HCT116 (cell line): ENCODE measurements around the gene RAB36. TPM values are rescaled to one million over a fixed set of nuclear protein-coding genes. Genes with fewer than 3 reads are reported as not detected.

Source experiments
- ATAC-seq: fragments of 200-7000 bp; cut with Tn5 transposase; 2 replicates; pipeline ENCODE4 v1.9.1; 2020; ENCODE audit warnings: mild to moderate bottlenecking, moderate library complexity
- BruUV-seq: library from RNA; stranded (reverse); fragments of 400-500 nt; replicated peaks from 2 replicates; lab custom pipeline; 2021; lab: Mats Ljungman, UMichigan
- CTCF ChIA-PET: fragments of 300-600 bp; sonication (Branson Sonifier 250); formaldehyde crosslinking; loops from one replicate; lab custom pipeline; 2021; ENCODE audit warnings: antibody characterized with exemption; lab: Charles Lee
- POLR2A ChIA-PET: fragments of 300-600, 350-600 bp; sonication (Branson Sonifier 250); formaldehyde crosslinking; loops from one replicate; lab custom pipeline; 2021; ENCODE audit warnings: antibody characterized with exemption; lab: Charles Lee
- RAD21 ChIA-PET, 2 experiments: fragments of 300-600 bp; sonication (Branson Sonifier 250); formaldehyde crosslinking; loops; one replicate each; lab custom pipeline; 2023; ENCODE audit warnings: low total read pairs in 2 of 2; ENCODE audit not compliant: uncharacterized antibody in 2 of 2, unreplicated experiment in 2 of 2, low non-redundant PET in 1 of 2; lab: Charles Lee
- DNase-seq: peaks from one replicate; pipeline ENCODE4 v3.0.0-alpha.2; 2010; ENCODE audit warnings: low read depth, low spot score
- H2AFZ ChIP-seq: fragments of 200-600 bp; shearing (Covaris generic), sonication (generic); 2 replicates; pipeline ENCODE4 v1.6.1; 2017; ENCODE audit warnings: low read depth, mixed run types, mixed read lengths, antibody characterized with exemption, low read length; ENCODE audit not compliant: poor library complexity, severe bottlenecking
- H3K27ac ChIP-seq: 2 replicates; pipeline ENCODE4 v1.5.1; 2012; ENCODE audit warnings: low read depth, low read length
- H3K27me3 ChIP-seq: fragments of 200-600 bp; sonication (generic); 2 replicates; pipeline ENCODE4 v1.6.1; 2016; ENCODE audit warnings: mixed run types, low read length, mixed read lengths; ENCODE audit not compliant: insufficient read depth
- H3K36me3 ChIP-seq, 2 experiments: fragments of 200-500 bp in 1 of 2; fragments of 200-600 bp in 1 of 2; sonication (Bioruptor generic) in 1 of 2; sonication (generic) in 1 of 2; 2 replicates each; pipeline versions ENCODE4 v1.5.1 to v1.6.1; 2014 to 2016; ENCODE audit warnings: low read length in 2 of 2, inconsistent platforms in 1 of 2, mixed read lengths in 1 of 2, mixed run types in 1 of 2; ENCODE audit not compliant: insufficient read depth in 2 of 2, control insufficient read depth in 1 of 2
- H3K4me1 ChIP-seq, 2 experiments: fragments of 200-600 bp in 1 of 2; sonication (generic) in 1 of 2; 2 replicates each; pipeline versions ENCODE4 v1.5.1 to v1.6.1; 2012 to 2017; ENCODE audit warnings: low read length in 2 of 2, inconsistent platforms in 1 of 2, mild to moderate bottlenecking in 1 of 2, mixed read lengths in 1 of 2, mixed run types in 1 of 2, moderate library complexity in 1 of 2; ENCODE audit not compliant: insufficient read depth in 2 of 2, control insufficient read depth in 1 of 2
- H3K4me2 ChIP-seq: fragments of 200-600 bp; sonication (generic); 2 replicates; pipeline ENCODE4 v1.6.1; 2017; ENCODE audit warnings: mixed run types, low read length, mixed read lengths
- H3K4me3 ChIP-seq, 2 experiments: fragments of 200-600 bp in 1 of 2; sonication (generic) in 1 of 2; replicated peaks in 1 of 2; 2 replicates each; pipeline ENCODE4 v1.5.1; 2011 to 2016; ENCODE audit warnings: low read length in 2 of 2, control low read depth in 1 of 2, low read depth in 1 of 2, mild to moderate bottlenecking in 1 of 2, mixed read lengths in 1 of 2, mixed run types in 1 of 2
- H3K79me2 ChIP-seq: fragments of 200-600 bp; sonication (generic); 2 replicates; pipeline ENCODE4 v1.6.1; 2017; ENCODE audit warnings: mild to moderate bottlenecking, mixed run types, low read length, moderate library complexity, mixed read lengths; ENCODE audit not compliant: insufficient read depth
- H3K9ac ChIP-seq: fragments of 200-600 bp; sonication (generic); 2 replicates; pipeline ENCODE4 v1.6.1; 2016; ENCODE audit warnings: low read length, mixed read lengths
- H3K9me2 ChIP-seq: fragments of 200-600 bp; sonication (generic), shearing (Covaris generic); 2 replicates; pipeline ENCODE4 v1.6.1; 2017; ENCODE audit warnings: mixed run types, mild to moderate bottlenecking, moderate library complexity; ENCODE audit not compliant: insufficient read depth
- H3K9me3 ChIP-seq, 2 experiments: fragments of 200-500 bp in 1 of 2; fragments of 200-600 bp in 1 of 2; sonication (Bioruptor generic) in 1 of 2; sonication (generic) in 1 of 2; 2 replicates each; pipeline ENCODE4 v1.6.1; 2014 to 2017; ENCODE audit warnings: low read length in 2 of 2, mixed read lengths in 2 of 2, inconsistent platforms in 1 of 2, low read depth in 1 of 2, mild to moderate bottlenecking in 1 of 2, mixed run types in 1 of 2, moderate library complexity in 1 of 2; ENCODE audit not compliant: control insufficient read depth in 1 of 2, insufficient read depth in 1 of 2
- H4K20me1 ChIP-seq: fragments of 200-600 bp; sonication (generic), shearing (Covaris generic); 2 replicates; pipeline ENCODE4 v1.6.1; 2017; ENCODE audit warnings: mixed run types, mild to moderate bottlenecking, moderate library complexity; ENCODE audit not compliant: insufficient read depth
- CBX3 ChIP-seq: IDR thresholded peaks from 2 replicates; pipeline ENCODE4 v1.6.1; 2012; ENCODE audit warnings: low read depth
- EGR1 ChIP-seq: IDR thresholded peaks from 2 replicates; pipeline ENCODE4 v1.6.1; 2012; ENCODE audit warnings: low read depth
- ELF1 ChIP-seq: IDR thresholded peaks from 2 replicates; pipeline ENCODE4 v1.6.1; 2012; ENCODE audit warnings: low read depth, borderline replicate concordance
- EZH2 ChIP-seq: fragments of 200-600 bp; sonication (generic); IDR thresholded peaks from 2 replicates; pipeline ENCODE4 v1.6.1; 2017; ENCODE audit warnings: antibody characterized with exemption, mixed run types
- EZH2phosphoT487 ChIP-seq: fragments of 200-600 bp; IDR thresholded peaks from 2 replicates; pipeline ENCODE4 v1.6.1; 2018; ENCODE audit warnings: antibody characterized with exemption, borderline replicate concordance
- MAX ChIP-seq: IDR thresholded peaks from 2 replicates; pipeline ENCODE4 v1.6.1; 2012
- POLR2A ChIP-seq: IDR thresholded peaks from 2 replicates; pipeline ENCODE4 v1.7.0; 2011; ENCODE audit warnings: borderline replicate concordance; ENCODE audit not compliant: insufficient read depth, insufficient read length; ENCODE audit errors: extremely low read depth
- RAD21 ChIP-seq: IDR thresholded peaks from 2 replicates; pipeline ENCODE4 v1.6.1; 2012; ENCODE audit warnings: low read depth, mild to moderate bottlenecking
- REST ChIP-seq: IDR thresholded peaks from 2 replicates; pipeline ENCODE4 v1.6.1; 2012; ENCODE audit warnings: low read depth
- SP1 ChIP-seq: IDR thresholded peaks from 2 replicates; pipeline ENCODE4 v1.6.1; 2012; ENCODE audit warnings: low read depth
- ZFX ChIP-seq: fragments of 450-650 bp; IDR thresholded peaks from 2 replicates; pipeline ENCODE4 v1.6.1; 2017
- ZNF274 ChIP-seq: fragments of 200-500 bp; sonication (Bioruptor generic); IDR thresholded peaks from 2 replicates; pipeline ENCODE4 v1.6.1; 2014; ENCODE audit warnings: mild to moderate bottlenecking, low read depth, low read length, inconsistent platforms
- intact Hi-C: fragments of 100-400 bp; cut with micrococcal nuclease; formaldehyde crosslinking; loops from 2 replicates; pipeline ENCODE4 v1.10.0; 2022
- total RNA-seq: library from RNA; stranded (reverse); gene quantifications from one replicate; pipeline ENCODE4 v1.2.1, GENCODE V29; 2021; ENCODE audit not compliant: unreplicated experiment
- TF ChIP-seq, protein P1 (sequence below): IDR thresholded peaks from 2 replicates; pipeline ENCODE4 v1.6.1; 2012
- TF ChIP-seq, protein P2 (sequence below), 3 experiments: fragments of 200-600 bp in 1 of 3; sonication (generic) in 1 of 3; IDR thresholded peaks in 2 of 3; conservative IDR thresholded peaks in 1 of 3; 2 replicates each; pipeline ENCODE4 v1.5.1; 2012 to 2017; ENCODE audit warnings: low read depth in 2 of 3, low read length in 2 of 3, antibody characterized with exemption in 1 of 3, borderline replicate concordance in 1 of 3, control low read depth in 1 of 3, mild to moderate bottlenecking in 1 of 3, mixed read lengths in 1 of 3, mixed run types in 1 of 3, moderate library complexity in 1 of 3; ENCODE audit not compliant: insufficient read depth in 1 of 3

RAB36 gene
- total RNA-seq, 1 experiment from 2014 or later: 6.1 TPM

DNA sequence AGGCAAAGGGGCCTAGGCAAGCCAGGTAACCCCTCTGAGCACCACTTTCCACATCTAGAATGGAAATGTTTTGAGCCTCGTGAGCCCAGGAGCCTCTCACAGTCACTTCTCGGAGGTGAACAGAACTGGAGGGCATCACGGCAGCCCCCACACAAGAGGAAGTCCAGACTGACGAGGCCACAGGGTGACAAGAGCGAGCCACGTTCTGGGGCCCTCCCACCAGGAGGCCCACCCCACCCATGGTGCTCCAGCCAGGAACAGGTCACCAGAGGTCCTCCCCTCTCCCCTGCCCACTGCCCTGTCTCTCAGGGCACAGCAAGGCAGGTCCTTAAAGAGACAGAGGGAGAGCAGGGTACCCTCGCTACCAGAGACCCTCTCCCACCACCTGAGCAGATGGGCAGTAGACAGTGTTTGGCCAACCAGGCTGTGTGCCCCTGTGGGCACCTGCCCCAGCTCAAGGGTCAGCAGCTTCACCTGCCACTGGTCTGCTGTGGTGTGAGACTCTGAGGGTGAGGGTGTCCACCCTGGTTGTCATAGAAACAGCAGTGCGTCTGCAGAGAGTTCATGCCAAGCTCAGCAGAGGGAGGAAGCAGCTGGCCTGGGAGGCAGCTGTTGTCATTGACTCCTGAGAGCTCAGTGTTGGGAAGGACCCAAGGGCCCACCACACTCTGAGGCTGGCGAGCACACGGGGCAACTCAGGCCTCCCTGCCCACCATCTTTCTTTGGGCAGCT is 34.9 kb upstream of the RAB36 start:
- Histone ChIP-seq H3K27me3 (no peaks in the 10 kb centered on the region), H3K9me3 (no peaks in the 10 kb centered on the region), H3K9me2 (no peaks in the 10 kb centered on the region)
- BruUV-seq: no TSS peak
- no peak for TF ChIP-seq REST
- TF ChIP-seq, protein P1, sequence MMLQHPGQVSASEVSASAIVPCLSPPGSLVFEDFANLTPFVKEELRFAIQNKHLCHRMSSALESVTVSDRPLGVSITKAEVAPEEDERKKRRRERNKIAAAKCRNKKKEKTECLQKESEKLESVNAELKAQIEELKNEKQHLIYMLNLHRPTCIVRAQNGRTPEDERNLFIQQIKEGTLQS: no peak
- no peak for TF ChIP-seq EZH2phosphoT487
- no peak for TF ChIP-seq ZNF274
- no peak for TF ChIP-seq EGR1
- no peak for TF ChIP-seq RAD21
- TF ChIP-seq, protein P2, sequence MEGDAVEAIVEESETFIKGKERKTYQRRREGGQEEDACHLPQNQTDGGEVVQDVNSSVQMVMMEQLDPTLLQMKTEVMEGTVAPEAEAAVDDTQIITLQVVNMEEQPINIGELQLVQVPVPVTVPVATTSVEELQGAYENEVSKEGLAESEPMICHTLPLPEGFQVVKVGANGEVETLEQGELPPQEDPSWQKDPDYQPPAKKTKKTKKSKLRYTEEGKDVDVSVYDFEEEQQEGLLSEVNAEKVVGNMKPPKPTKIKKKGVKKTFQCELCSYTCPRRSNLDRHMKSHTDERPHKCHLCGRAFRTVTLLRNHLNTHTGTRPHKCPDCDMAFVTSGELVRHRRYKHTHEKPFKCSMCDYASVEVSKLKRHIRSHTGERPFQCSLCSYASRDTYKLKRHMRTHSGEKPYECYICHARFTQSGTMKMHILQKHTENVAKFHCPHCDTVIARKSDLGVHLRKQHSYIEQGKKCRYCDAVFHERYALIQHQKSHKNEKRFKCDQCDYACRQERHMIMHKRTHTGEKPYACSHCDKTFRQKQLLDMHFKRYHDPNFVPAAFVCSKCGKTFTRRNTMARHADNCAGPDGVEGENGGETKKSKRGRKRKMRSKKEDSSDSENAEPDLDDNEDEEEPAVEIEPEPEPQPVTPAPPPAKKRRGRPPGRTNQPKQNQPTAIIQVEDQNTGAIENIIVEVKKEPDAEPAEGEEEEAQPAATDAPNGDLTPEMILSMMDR (IDR thresholded peaks at IDR 0.05 in 2 of 3, conservative IDR thresholded peaks at IDR 0.05 in 1 of 3; ENCODE audit: borderline replicate concordance in 1 of 3, insufficient read depth in 1 of 3, low read depth in 2 of 3, low read length in 2 of 3): no peak
- no peak for TF ChIP-seq MAX
- no peak for TF ChIP-seq ELF1
- TF ChIP-seq CBX3: no peak
- no peak for TF ChIP-seq POLR2A
- no peak for TF ChIP-seq SP1
- no peak for TF ChIP-seq EZH2
- TF ChIP-seq ZFX: no peak
- TF ChIP-seq, all 23 proteins: peak for 0
- no peak overlapping the region for H3K4me3 ChIP-seq
- H3K4me1 ChIP-seq: peaks cover 0 to 6% of the 10 kb centered on the region in 2 experiments; a peak in 1 of 4 replicates
- no peak overlapping the region for H2AFZ ChIP-seq
- ChIA-PET CTCF (no interaction called here), POLR2A (no interaction called here), RAD21 (no interaction called here)
- H3K9ac ChIP-seq: no peak overlapping the region
- H3K79me2 ChIP-seq: no peaks in the 10 kb centered on the region
- intact Hi-C loops: no loop called here
- H4K20me1 ChIP-seq: no peaks in the 10 kb centered on the region
- DNase-seq: no peak
- no peak for ATAC-seq
- no peaks in the 10 kb centered on the region for H3K36me3 ChIP-seq
- no peak overlapping the region for H3K27ac ChIP-seq
- H3K4me2 ChIP-seq: no peak overlapping the region
